Liver (tissue), 9 donors: ENCODE data around the gene APRT. TPM values are rescaled to one million over a fixed set of nuclear protein-coding genes. Genes with fewer than 3 reads are reported as not detected.

Experiments
- DNase-seq: peaks from one replicate; pipeline ENCODE4 v3.0.0-alpha.2; 2017; ENCODE audit warnings: low spot score
- H3K27ac ChIP-seq, 2 donors: one replicate each; pipeline ENCODE4 v1.7.0; 2013; ENCODE audit warnings: inconsistent platforms in 2 of 2, low read length in 2 of 2, control low read depth in 1 of 2, low read depth in 1 of 2, mild to moderate bottlenecking in 1 of 2
- H3K27me3 ChIP-seq, 4 donors: one replicate each; pipeline versions ENCODE4 v1.6.1 to v1.7.0; 2013; ENCODE audit warnings: low read length in 3 of 4, inconsistent platforms in 1 of 4, mild to moderate bottlenecking in 1 of 4, moderate library complexity in 1 of 4; ENCODE audit not compliant: control insufficient read depth in 4 of 4, insufficient read depth in 4 of 4
- H3K36me3 ChIP-seq, 4 donors: one replicate each; pipeline versions ENCODE4 v1.6.1 to v1.7.0; 2013; ENCODE audit warnings: low read length in 3 of 4, mild to moderate bottlenecking in 3 of 4, low read depth in 1 of 4, moderate library complexity in 1 of 4; ENCODE audit not compliant: control insufficient read depth in 4 of 4, insufficient read depth in 3 of 4
- H3K4me1 ChIP-seq, 4 donors: one replicate each; pipeline versions ENCODE4 v1.6.1 to v1.7.0; 2013; ENCODE audit warnings: low read length in 3 of 4, mild to moderate bottlenecking in 3 of 4, moderate library complexity in 1 of 4; ENCODE audit not compliant: control insufficient read depth in 4 of 4, insufficient read depth in 4 of 4
- H3K4me3 ChIP-seq, 3 donors: one replicate each; pipeline versions ENCODE4 v1.6.1 to v1.7.0; 2013; ENCODE audit warnings: low read length in 3 of 3, control low read depth in 1 of 3, low read depth in 1 of 3, mild to moderate bottlenecking in 1 of 3
- H3K9ac ChIP-seq, 2 donors: one replicate each; pipeline ENCODE4 v1.7.0; 2013; ENCODE audit warnings: low read length in 2 of 2, mild to moderate bottlenecking in 2 of 2, moderate library complexity in 2 of 2, control low read depth in 1 of 2, low read depth in 1 of 2
- H3K9me3 ChIP-seq, 4 donors: one replicate each; pipeline versions ENCODE4 v1.6.1 to v1.7.0; 2013; ENCODE audit warnings: low read length in 3 of 4; ENCODE audit not compliant: control insufficient read depth in 4 of 4
- ATF3 ChIP-seq: IDR thresholded peaks from 2 replicates; pipeline ENCODE4 v1.6.1; 2016; ENCODE audit warnings: antibody characterized with exemption
- CTCF ChIP-seq: fragments of 150-350 bp; IDR thresholded peaks from 2 replicates; pipeline ENCODE4 v1.5.1; 2017; ENCODE audit warnings: improper control_type of control experiment, low read depth, low read length; ENCODE audit not compliant: missing input control
- EGR1 ChIP-seq, 2 donors: IDR thresholded peaks; 2 replicates each; pipeline ENCODE4 v1.6.1; 2016 to 2018; ENCODE audit warnings: antibody characterized with exemption in 2 of 2, low read depth in 2 of 2
- FOXA1 ChIP-seq: IDR thresholded peaks from 2 replicates; pipeline ENCODE4 v1.6.1; 2016; ENCODE audit warnings: antibody characterized with exemption
- FOXA2 ChIP-seq: IDR thresholded peaks from 2 replicates; pipeline ENCODE4 v1.6.1; 2016; ENCODE audit warnings: antibody characterized with exemption
- GABPA ChIP-seq, 2 donors: IDR thresholded peaks in 1 of 2; conservative IDR thresholded peaks in 1 of 2; 2 replicates each; pipeline ENCODE4 v1.6.1; 2016; ENCODE audit warnings: antibody characterized with exemption in 2 of 2, mild to moderate bottlenecking in 1 of 2, moderate library complexity in 1 of 2
- HNF4G ChIP-seq: IDR thresholded peaks from 2 replicates; pipeline ENCODE4 v1.6.1; 2016; ENCODE audit warnings: antibody characterized with exemption
- JUND ChIP-seq, 2 donors: IDR thresholded peaks; 2 replicates each; pipeline ENCODE4 v1.6.1; 2016; ENCODE audit warnings: antibody characterized with exemption in 2 of 2
- MAX ChIP-seq: IDR thresholded peaks from 2 replicates; pipeline ENCODE4 v1.6.1; 2016; ENCODE audit warnings: antibody characterized with exemption
- NR2F2 ChIP-seq: IDR thresholded peaks from 2 replicates; pipeline ENCODE4 v1.6.1; 2016; ENCODE audit warnings: antibody characterized with exemption
- RAD21 ChIP-seq, 2 donors: IDR thresholded peaks; 2 replicates each; pipeline ENCODE4 v1.6.1; 2016; ENCODE audit warnings: antibody characterized with exemption in 2 of 2, mild to moderate bottlenecking in 2 of 2
- REST ChIP-seq: IDR thresholded peaks from 2 replicates; pipeline ENCODE4 v1.6.1; 2016; ENCODE audit warnings: antibody characterized with exemption, mild to moderate bottlenecking
- SP1 ChIP-seq: IDR thresholded peaks from 2 replicates; pipeline ENCODE4 v1.6.1; 2018; ENCODE audit warnings: antibody characterized with exemption, mild to moderate bottlenecking
- YY1 ChIP-seq: IDR thresholded peaks from 2 replicates; pipeline ENCODE4 v1.6.1; 2016; ENCODE audit warnings: antibody characterized with exemption, mild to moderate bottlenecking
- ZBTB33 ChIP-seq: IDR thresholded peaks from 2 replicates; pipeline ENCODE4 v1.6.1; 2016; ENCODE audit warnings: antibody characterized with exemption
- WGBS: extraction: QIAGEN DNeasy Blood & Tissue Kit; methylation state at CpG from one replicate; pipeline ENCODE4 v1.1.7; 2013; 5-methylcytosine and 5-hydroxymethylcytosine counted together
- polyA plus RNA-seq, 2 donors: library from polyadenylated mRNA; stranded (reverse) in 1 of 2; unstranded in 1 of 2; fragments of 200-250 nt in 1 of 2; fragments of >200 nt in 1 of 2; fragmentation: Nextera tagmentation in 1 of 2; extraction: Ambion mirVana in 1 of 2; gene quantifications; one replicate each; pipeline versions ENCODE4 v1.2.1 to v1.2.3, GENCODE V29; 2013 to 2015
- total RNA-seq, 2 donors: library from RNA; depleted of rRNA; stranded (reverse); fragments of >200 nt; gene quantifications; one replicate each; pipeline ENCODE4 v1.2.3, GENCODE V29; 2014
- donor health status: healthy.
- donor health status: healthy.
- donor health status: healthy.
- donor health status: healthy.
- donor health status: healthy.

The APRT gene
- total and polyA plus RNA-seq, 4 donors = 27.9 to 160 (median 94.4) TPM

GRCh38 chr16:88861359-88861758 lies 49.6 kb upstream of the APRT start:
- 97% methylated on average over 19 of the region's 19 CpGs for WGBS
- DNase-seq = no peak

GRCh38 chr16:88859381-88860091 lies 47.8 kb upstream of the APRT start:
- H3K27ac ChIP-seq = no peak overlapping the region
- H3K4me1 ChIP-seq = peaks cover 7 to 25% (median 20%) of the 10 kb centered on the region in 4 donors
- H3K4me3 ChIP-seq = no peak overlapping the region
- no peak overlapping the region for H3K9ac ChIP-seq
- DNase-seq = no peak
- 95% methylated on average over 20 of the region's 20 CpGs for WGBS
- H3K27me3 ChIP-seq = no peaks in the 10 kb centered on the region
- TF ChIP-seq NR2F2 (no peak), RAD21 (IDR thresholded peaks at IDR 0.05) (no peak), HNF4G (no peak), JUND (IDR thresholded peaks at IDR 0.05) (no peak), SP1 (no peak), CTCF (no peak), FOXA1 (no peak), ZBTB33 (no peak), ATF3 (no peak), YY1 (no peak), EGR1 (IDR thresholded peaks at IDR 0.05; ENCODE audit: low read depth in 2 of 2) (no peak), MAX (no peak), REST (no peak), GABPA (IDR thresholded peaks at IDR 0.05 in 1 of 2, conservative IDR thresholded peaks at IDR 0.05 in 1 of 2) (no peak), FOXA2 (no peak)
- no peaks in the 10 kb centered on the region for H3K9me3 ChIP-seq
- H3K36me3 ChIP-seq = peaks cover 8 to 39% (median 18%) of the 10 kb centered on the region in 4 donors

More at GRCh38 chr16:88861359-88861758, 49.6 kb upstream of the APRT start:
- Histone ChIP-seq H3K27ac (no peak overlapping the region), H3K4me3 (no peak overlapping the region), H3K27me3 (no peaks in the 10 kb centered on the region), H3K9me3 (no peaks in the 10 kb centered on the region), H3K36me3 (peaks cover 8 to 39% (median 18%) of the 10 kb centered on the region in 4 donors), H3K9ac (no peak overlapping the region), H3K4me1 (peaks cover 0 to 15% (median 11%) of the 10 kb centered on the region in 4 donors)
- TF ChIP-seq GABPA (IDR thresholded peaks at IDR 0.05 in 1 of 2, conservative IDR thresholded peaks at IDR 0.05 in 1 of 2) = no peak
- TF ChIP-seq FOXA1 = no peak
- no peak for TF ChIP-seq RAD21 (IDR thresholded peaks at IDR 0.05)
- TF ChIP-seq SP1 = no peak
